ENCODE results near the gene SAMD4B.

The SAMD4B gene

GRCh38 chr19:39341719-39342604 is at the start of gene SAMD4B:
Gene SAMD4B (plus strand): TSS chr19:39342421. CDS start chr19:39356894, 14,473 bp downstream.
- Mint-ChIP-seq H3K27ac (peak within 1 kb of the TSS; percentile 82), H3K4me1 (peaks cover 67% of the 10 kb centered on the region), H3K27me3 (no peaks in the 10 kb centered on the region), H3K9me3 (no peaks in the 10 kb centered on the region), H3K36me3 (ENCODE audit: low read depth) (peaks cover 3% of the 10 kb centered on the region), H3K4me3 (peak within 1 kb of the TSS; percentile 87)
- DNase-seq (peak; percentile 98), ATAC-seq (peak; percentile 95)

GRCh38 chr19:39293394-39293793 is 48.8 kb upstream of the SAMD4B start:
- Mint-ChIP-seq H3K36me3 (ENCODE audit: low read depth) (no peaks in the 10 kb centered on the region), H3K27ac (no peak overlapping the region), H3K4me3 (no peak overlapping the region), H3K27me3 (peaks cover 4% of the 10 kb centered on the region), H3K9me3 (no peaks in the 10 kb centered on the region), H3K4me1 (peaks cover 12% of the 10 kb centered on the region)
- DNase-seq: no peak
- no peak for ATAC-seq

GRCh38 chr19:39296055-39296645 is 46.1 kb upstream of the SAMD4B start, which contains the start of gene IFNL1:
Gene IFNL1 (plus strand): TSS chr19:39296407. CDS start chr19:39296422, 15 bp downstream.
- Mint-ChIP-seq H3K4me1 (peaks cover 19% of the 10 kb centered on the region), H3K4me3 (no peak within 1 kb of the TSS), H3K27ac (no peak within 1 kb of the TSS), H3K27me3 (peaks cover 1% of the 10 kb centered on the region), H3K9me3 (no peaks in the 10 kb centered on the region), H3K36me3 (ENCODE audit: low read depth) (no peaks in the 10 kb centered on the region)
- DNase-seq (no peak), ATAC-seq (no peak)

GRCh38 chr19:39296906-39297305 is 45.3 kb upstream of the SAMD4B start:
- DNase-seq (no peak), ATAC-seq (no peak)
- Mint-ChIP-seq H3K27me3 (peaks cover 1% of the 10 kb centered on the region), H3K27ac (no peak overlapping the region), H3K9me3 (no peaks in the 10 kb centered on the region), H3K4me3 (no peak overlapping the region), H3K36me3 (ENCODE audit: low read depth) (no peaks in the 10 kb centered on the region), H3K4me1 (peaks cover 19% of the 10 kb centered on the region)

- ATAC-seq: peak; percentile 92
- Mint-ChIP-seq H3K27me3 (peaks cover 1% of the 10 kb centered on the region), H3K27ac (no peak overlapping the region), H3K9me3 (no peaks in the 10 kb centered on the region), H3K4me3 (peak overlapping the region; percentile 21), H3K36me3 (ENCODE audit: low read depth) (no peaks in the 10 kb centered on the region), H3K4me1 (peaks cover 19% of the 10 kb centered on the region)
- peak; percentile 53 for DNase-seq
Measured at GRCh38 chr19:39297931-39298634, 44.1 kb upstream of the SAMD4B start.

GRCh38 chr19:39299404-39299803 is 42.8 kb upstream of the SAMD4B start:
- Mint-ChIP-seq H3K4me3 (no peak overlapping the region), H3K27me3 (no peaks in the 10 kb centered on the region), H3K4me1 (peaks cover 19% of the 10 kb centered on the region), H3K36me3 (ENCODE audit: low read depth) (no peaks in the 10 kb centered on the region), H3K27ac (no peak overlapping the region), H3K9me3 (no peaks in the 10 kb centered on the region)
- peak; percentile 52 for ATAC-seq
- DNase-seq: no peak

GRCh38 chr19:39299832-39300231 is 42.4 kb upstream of the SAMD4B start:
- H3K36me3 Mint-ChIP-seq (ENCODE audit: low read depth): no peaks in the 10 kb centered on the region
- H3K4me3 Mint-ChIP-seq: no peak overlapping the region
- no peak overlapping the region for H3K27ac Mint-ChIP-seq
- DNase-seq: no peak
- no peak for ATAC-seq
- no peaks in the 10 kb centered on the region for H3K27me3 Mint-ChIP-seq
- H3K9me3 Mint-ChIP-seq: no peaks in the 10 kb centered on the region
- peaks cover 19% of the 10 kb centered on the region for H3K4me1 Mint-ChIP-seq

GRCh38 chr19:39301021-39301420 is 41.2 kb upstream of the SAMD4B start:
- ATAC-seq: no peak

GRCh38 chr19:39301562-39301961 is 40.7 kb upstream of the SAMD4B start:
- Mint-ChIP-seq H3K4me3 (no peak overlapping the region), H3K9me3 (no peaks in the 10 kb centered on the region), H3K27me3 (no peaks in the 10 kb centered on the region), H3K27ac (no peak overlapping the region), H3K36me3 (ENCODE audit: low read depth) (no peaks in the 10 kb centered on the region), H3K4me1 (peaks cover 19% of the 10 kb centered on the region)
- no peak for DNase-seq
- ATAC-seq: no peak

More at GRCh38 chr19:39301021-39301420, 41.2 kb upstream of the SAMD4B start:
- no peaks in the 10 kb centered on the region for H3K9me3 Mint-ChIP-seq
- H3K27me3 Mint-ChIP-seq: no peaks in the 10 kb centered on the region
- no peak overlapping the region for H3K27ac Mint-ChIP-seq
- no peaks in the 10 kb centered on the region for H3K36me3 Mint-ChIP-seq (ENCODE audit: low read depth)
- no peak overlapping the region for H3K4me3 Mint-ChIP-seq
- no peak for DNase-seq
- H3K4me1 Mint-ChIP-seq: peaks cover 19% of the 10 kb centered on the region

- no peaks in the 10 kb centered on the region for H3K27me3 Mint-ChIP-seq
- peaks cover 2% of the 10 kb centered on the region for H3K36me3 Mint-ChIP-seq (ENCODE audit: low read depth)
- H3K4me1 Mint-ChIP-seq: peaks cover 5% of the 10 kb centered on the region
- no peak overlapping the region for H3K27ac Mint-ChIP-seq
- H3K4me3 Mint-ChIP-seq: no peak overlapping the region
- ATAC-seq (no peak), DNase-seq (no peak)
- H3K9me3 Mint-ChIP-seq: no peaks in the 10 kb centered on the region
Measured at GRCh38 chr19:39303373-39304184, 38.6 kb upstream of the SAMD4B start.

GRCh38 chr19:39304185-39304513 is 38.1 kb upstream of the SAMD4B start:
- Mint-ChIP-seq H3K4me1 (peaks cover 2% of the 10 kb centered on the region), H3K27me3 (no peaks in the 10 kb centered on the region), H3K27ac (no peak overlapping the region), H3K9me3 (no peaks in the 10 kb centered on the region), H3K36me3 (ENCODE audit: low read depth) (peaks cover 2% of the 10 kb centered on the region), H3K4me3 (no peak overlapping the region)
- ATAC-seq: no peak
- DNase-seq: no peak

- ATAC-seq: no peak
- Mint-ChIP-seq H3K4me1 (no peaks in the 10 kb centered on the region), H3K4me3 (no peak overlapping the region), H3K36me3 (ENCODE audit: low read depth) (peaks cover 2% of the 10 kb centered on the region), H3K27me3 (no peaks in the 10 kb centered on the region), H3K9me3 (no peaks in the 10 kb centered on the region), H3K27ac (no peak overlapping the region)
- DNase-seq: no peak
Measured at GRCh38 chr19:39304701-39305571, 37.3 kb upstream of the SAMD4B start.

GRCh38 chr19:39306075-39306474 is 36.1 kb upstream of the SAMD4B start:
- Mint-ChIP-seq H3K27me3 (no peaks in the 10 kb centered on the region), H3K27ac (no peak overlapping the region), H3K4me1 (no peaks in the 10 kb centered on the region), H3K9me3 (no peaks in the 10 kb centered on the region), H3K36me3 (ENCODE audit: low read depth) (peaks cover 2% of the 10 kb centered on the region), H3K4me3 (no peak overlapping the region)
- DNase-seq (no peak), ATAC-seq (no peak)
